ENCODE data around the gene NATD1. TPM values are rescaled to one million over a fixed set of nuclear protein-coding genes. Genes with fewer than 3 reads are reported as not detected.

Gene NATD1
- total RNA-seq, 1 experiment from 2014 or later, result 0.75 TPM

DNA sequence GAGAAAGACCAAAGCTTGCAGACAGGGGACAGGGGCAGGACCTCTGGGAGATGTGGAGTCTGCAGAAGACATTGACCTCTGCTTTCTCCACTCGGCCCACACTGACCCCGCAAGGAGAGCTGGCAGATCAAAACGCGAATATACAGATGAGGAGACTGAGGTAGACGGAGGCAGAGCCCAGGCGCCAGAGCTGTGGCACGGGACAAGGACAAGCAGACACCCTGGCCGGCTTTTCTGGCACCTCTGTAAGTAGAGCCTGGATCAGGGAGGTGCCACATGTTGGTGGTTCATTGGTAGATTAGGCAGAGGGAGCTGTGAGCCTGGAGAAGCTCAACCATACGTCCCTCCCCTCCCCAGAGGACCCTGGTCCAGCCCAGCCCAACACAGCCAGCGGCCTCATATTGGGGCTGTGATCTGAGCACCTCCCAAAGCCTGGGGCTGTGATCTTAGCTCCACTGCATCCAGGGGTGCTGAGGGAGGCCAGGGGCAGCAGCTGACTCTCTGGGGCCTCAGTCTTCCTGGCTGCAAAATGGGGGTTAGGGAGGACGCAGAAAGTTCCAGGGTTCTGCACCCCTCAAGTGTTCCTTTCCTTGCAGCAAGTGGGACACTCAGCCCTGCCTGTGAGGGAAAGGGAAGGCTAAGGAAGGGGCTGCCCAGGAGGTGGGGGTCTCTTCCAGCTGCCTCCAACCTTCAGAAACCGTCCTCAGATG is 4.0 kb downstream of the NATD1 start:
- BruUV-seq (replicated peaks), result no TSS peak
- Histone ChIP-seq H3K4me3 (ENCODE audit: low read depth, low read length, poor library complexity, severe bottlenecking) (no peak overlapping the region), H3K27me3 (replicated peaks; ENCODE audit: insufficient read depth, low read depth, low read length, poor library complexity) (no peaks in the 10 kb centered on the region), H3K9me3 (ENCODE audit: low read depth, low read length, poor library complexity, severe bottlenecking) (no peaks in the 10 kb centered on the region), H3K27ac (ENCODE audit: low read depth, low read length, poor library complexity, severe bottlenecking) (no peak overlapping the region), H3K36me3 (ENCODE audit: insufficient read depth, low read length, poor library complexity, severe bottlenecking) (no peaks in the 10 kb centered on the region), H3K4me1 (ENCODE audit: insufficient read depth, low read length, poor library complexity, severe bottlenecking) (no peaks in the 10 kb centered on the region)
- TF ChIP-seq, protein P1, sequence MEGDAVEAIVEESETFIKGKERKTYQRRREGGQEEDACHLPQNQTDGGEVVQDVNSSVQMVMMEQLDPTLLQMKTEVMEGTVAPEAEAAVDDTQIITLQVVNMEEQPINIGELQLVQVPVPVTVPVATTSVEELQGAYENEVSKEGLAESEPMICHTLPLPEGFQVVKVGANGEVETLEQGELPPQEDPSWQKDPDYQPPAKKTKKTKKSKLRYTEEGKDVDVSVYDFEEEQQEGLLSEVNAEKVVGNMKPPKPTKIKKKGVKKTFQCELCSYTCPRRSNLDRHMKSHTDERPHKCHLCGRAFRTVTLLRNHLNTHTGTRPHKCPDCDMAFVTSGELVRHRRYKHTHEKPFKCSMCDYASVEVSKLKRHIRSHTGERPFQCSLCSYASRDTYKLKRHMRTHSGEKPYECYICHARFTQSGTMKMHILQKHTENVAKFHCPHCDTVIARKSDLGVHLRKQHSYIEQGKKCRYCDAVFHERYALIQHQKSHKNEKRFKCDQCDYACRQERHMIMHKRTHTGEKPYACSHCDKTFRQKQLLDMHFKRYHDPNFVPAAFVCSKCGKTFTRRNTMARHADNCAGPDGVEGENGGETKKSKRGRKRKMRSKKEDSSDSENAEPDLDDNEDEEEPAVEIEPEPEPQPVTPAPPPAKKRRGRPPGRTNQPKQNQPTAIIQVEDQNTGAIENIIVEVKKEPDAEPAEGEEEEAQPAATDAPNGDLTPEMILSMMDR (conservative IDR thresholded peaks at IDR 0.05; ENCODE audit: low read depth, low read length), result no peak
- no peak for TF ChIP-seq EZH2 (IDR thresholded peaks at IDR 0.05; ENCODE audit: borderline replicate concordance, low read depth, low read length, poor library complexity, severe bottlenecking)
- DNase-seq (ENCODE audit: low spot score), result no peak
- POLR2A ChIA-PET (ENCODE audit: low non-redundant PET), result no interaction called here
- CTCF ChIA-PET, result no interaction called here
- intact Hi-C loops (cut with micrococcal nuclease; ENCODE audit: unreplicated experiment), result no loop called here

DNA sequence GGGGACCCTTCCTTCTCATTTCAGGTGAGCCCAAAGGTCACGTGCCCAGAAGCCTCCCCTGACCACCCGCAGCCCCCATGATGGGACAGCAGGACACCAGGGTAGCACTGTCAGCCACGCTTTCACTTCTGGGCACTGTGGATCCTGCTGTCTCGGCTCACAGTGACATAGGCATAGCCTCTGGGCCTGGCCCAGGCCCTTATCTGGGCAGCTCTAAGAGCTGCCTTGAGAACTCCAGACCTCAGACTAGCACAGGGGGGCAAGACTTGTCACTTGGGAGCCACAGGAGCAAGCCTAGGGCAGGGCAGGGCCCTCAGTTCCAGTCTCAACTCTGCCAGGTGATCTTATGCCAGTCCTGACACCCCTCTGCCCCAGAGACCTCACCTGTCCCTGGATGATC is 4.7 kb downstream of the NATD1 start:
- DNase-seq (ENCODE audit: low spot score), result no peak
- Histone ChIP-seq H3K4me1 (ENCODE audit: insufficient read depth, low read length, poor library complexity, severe bottlenecking) (no peaks in the 10 kb centered on the region), H3K36me3 (ENCODE audit: insufficient read depth, low read length, poor library complexity, severe bottlenecking) (no peaks in the 10 kb centered on the region), H3K27ac (ENCODE audit: low read depth, low read length, poor library complexity, severe bottlenecking) (no peak overlapping the region), H3K4me3 (ENCODE audit: low read depth, low read length, poor library complexity, severe bottlenecking) (no peak overlapping the region), H3K9me3 (ENCODE audit: low read depth, low read length, poor library complexity, severe bottlenecking) (no peaks in the 10 kb centered on the region), H3K27me3 (replicated peaks; ENCODE audit: insufficient read depth, low read depth, low read length, poor library complexity) (no peaks in the 10 kb centered on the region)
- ChIA-PET POLR2A (ENCODE audit: low non-redundant PET) (no interaction called here), CTCF (no interaction called here)
- TF ChIP-seq EZH2 (IDR thresholded peaks at IDR 0.05; ENCODE audit: borderline replicate concordance, low read depth, low read length, poor library complexity, severe bottlenecking), result no peak
- TF ChIP-seq, protein P1 (conservative IDR thresholded peaks at IDR 0.05; ENCODE audit: low read depth, low read length), result no peak
- intact Hi-C loops (cut with micrococcal nuclease; ENCODE audit: unreplicated experiment), result no loop called here
- BruUV-seq (replicated peaks), result no TSS peak

DNA sequence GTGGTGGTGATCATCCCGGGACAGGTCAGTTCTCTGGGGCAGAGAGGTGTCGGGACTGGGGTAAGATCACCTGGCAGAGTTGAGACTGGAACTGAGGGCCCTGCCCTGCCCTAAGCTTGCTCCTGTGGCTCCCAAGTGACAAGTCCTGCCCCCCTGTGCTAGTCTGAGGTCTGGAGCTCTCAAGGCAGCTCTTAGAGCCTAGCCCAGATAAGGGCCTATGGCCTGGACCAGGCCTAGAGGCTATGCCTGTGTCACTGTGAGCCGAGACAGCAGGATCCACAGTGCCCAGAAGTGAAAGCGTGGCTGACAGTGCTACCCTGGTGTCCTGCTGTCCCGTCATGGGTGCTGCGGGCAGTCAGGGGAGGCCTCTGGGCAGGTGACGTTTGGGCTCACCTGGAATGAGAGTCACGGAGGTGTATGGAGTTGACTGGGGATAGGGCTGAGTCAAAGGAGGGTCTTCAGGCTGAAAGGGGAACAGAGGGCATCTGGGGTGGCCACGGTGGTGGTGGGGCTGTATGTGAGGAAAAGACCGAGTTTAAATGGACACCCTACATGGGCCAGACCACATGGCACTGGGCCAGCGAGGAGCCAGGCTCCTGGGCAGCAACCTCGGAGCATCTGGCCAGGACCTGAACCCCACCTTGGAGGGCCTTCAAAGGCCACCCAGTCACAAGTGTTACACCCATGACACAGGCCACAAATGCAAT is 5.5 kb downstream of the NATD1 start:
- Histone ChIP-seq H3K27me3 (replicated peaks; ENCODE audit: insufficient read depth, low read depth, low read length, poor library complexity) (no peaks in the 10 kb centered on the region), H3K36me3 (ENCODE audit: insufficient read depth, low read length, poor library complexity, severe bottlenecking) (no peaks in the 10 kb centered on the region), H3K9me3 (ENCODE audit: low read depth, low read length, poor library complexity, severe bottlenecking) (no peaks in the 10 kb centered on the region), H3K27ac (ENCODE audit: low read depth, low read length, poor library complexity, severe bottlenecking) (no peak overlapping the region), H3K4me1 (ENCODE audit: insufficient read depth, low read length, poor library complexity, severe bottlenecking) (no peaks in the 10 kb centered on the region), H3K4me3 (ENCODE audit: low read depth, low read length, poor library complexity, severe bottlenecking) (no peak overlapping the region)
- ChIA-PET POLR2A (ENCODE audit: low non-redundant PET) (no interaction called here), CTCF (no interaction called here)
- no peak for DNase-seq (ENCODE audit: low spot score)
- no TSS peak for BruUV-seq (replicated peaks)
- intact Hi-C loops (cut with micrococcal nuclease; ENCODE audit: unreplicated experiment), result no loop called here
- TF ChIP-seq EZH2 (IDR thresholded peaks at IDR 0.05; ENCODE audit: borderline replicate concordance, low read depth, low read length, poor library complexity, severe bottlenecking), result no peak
- TF ChIP-seq, protein P1 (conservative IDR thresholded peaks at IDR 0.05; ENCODE audit: low read depth, low read length), result no peak
